GM12878 (cell line): ENCODE data around the gene PKN3. TPM values are rescaled to one million over a fixed set of nuclear protein-coding genes. Genes with fewer than 3 reads are reported as not detected.

Experiments
- ATAC-seq: fragments of 200-7000 bp; cut with Tn5 transposase; 3 replicates; pipeline ENCODE4 v1.9.1; 2020; ENCODE audit warnings: mild to moderate bottlenecking, moderate library complexity
- BruUV-seq: library from RNA; stranded (reverse); fragments of 400-500 nt; replicated peaks from 2 replicates; lab custom pipeline; 2021; lab: Mats Ljungman, UMichigan
- CTCF ChIA-PET: fragments of 300-600 bp; sonication (Branson Sonifier 250); formaldehyde crosslinking; extraction: SDS; loops from one replicate; lab custom pipeline; 2021; ENCODE audit warnings: inconsistent platforms; lab: Yijun Ruan, JAX
- POLR2A ChIA-PET: fragments of 350-600 bp; formaldehyde crosslinking; extraction: SDS; loops from one replicate; lab custom pipeline; 2021; ENCODE audit warnings: inconsistent platforms; lab: Charles Lee
- RAD21 ChIA-PET: fragments of 300-600 bp; sonication (Branson Sonifier 250); formaldehyde crosslinking; loops from one replicate; lab custom pipeline; 2023; ENCODE audit warnings: antibody characterized with exemption; ENCODE audit not compliant: unreplicated experiment; lab: Charles Lee
- SMC1A ChIA-PET: fragments of 300-600 bp; sonication (Branson Sonifier 250); formaldehyde crosslinking; loops from one replicate; lab custom pipeline; 2023; ENCODE audit not compliant: unreplicated experiment, uncharacterized antibody; lab: Charles Lee
- DNase-seq: peaks from one replicate; pipeline ENCODE4 v3.0.0-alpha.2; 2011; ENCODE audit warnings: low read depth, low spot score
- FAIRE-seq: peaks from 3 replicates; lab custom pipeline; 2011; peaks lifted over from hg19 to GRCh38; lab: Jason Lieb, UNC
- H2AFZ ChIP-seq: 2 replicates; pipeline ENCODE4 v1.6.0; 2011; ENCODE audit warnings: low read depth, low read length, control low read depth; ENCODE audit not compliant: control insufficient read depth
- H3K27ac ChIP-seq: 2 replicates; pipeline ENCODE4 v1.5.1; 2011; ENCODE audit warnings: control low read depth; ENCODE audit not compliant: control insufficient read depth, insufficient read depth
- H3K27me3 ChIP-seq, 2 experiments: replicated peaks in 1 of 2; 2 replicates each; pipeline versions ENCODE4 v1.6.0 to v1.6.1; 2011; ENCODE audit warnings: low read length in 1 of 2; ENCODE audit not compliant: control insufficient read depth in 2 of 2, insufficient read depth in 2 of 2
- H3K36me3 ChIP-seq, 2 experiments: 2 replicates each; pipeline ENCODE4 v1.5.1; 2011; ENCODE audit warnings: low read length in 1 of 2; ENCODE audit not compliant: control insufficient read depth in 2 of 2, insufficient read depth in 2 of 2
- H3K4me1 ChIP-seq: 2 replicates; pipeline ENCODE4 v1.6.1; 2011; ENCODE audit warnings: mild to moderate bottlenecking, low read length, moderate library complexity, mixed read lengths; ENCODE audit not compliant: control insufficient read depth, insufficient read depth
- H3K4me2 ChIP-seq: 2 replicates; pipeline ENCODE4 v1.6.0; 2011; ENCODE audit warnings: control low read depth; ENCODE audit not compliant: control insufficient read depth, insufficient read depth
- H3K4me3 ChIP-seq: fragments of 200-600 bp; sonication (generic); 2 replicates; pipeline ENCODE4 v1.5.1; 2016
- H3K79me2 ChIP-seq: 2 replicates; pipeline ENCODE4 v1.6.0; 2011; ENCODE audit warnings: low read length; ENCODE audit not compliant: control insufficient read depth, insufficient read depth
- H3K9ac ChIP-seq: 2 replicates; pipeline ENCODE4 v1.8.0; 2011; ENCODE audit warnings: low read length, control low read depth, mixed read lengths; ENCODE audit not compliant: control insufficient read depth, insufficient read depth
- H3K9me3 ChIP-seq: replicated peaks from 3 replicates; pipeline ENCODE4 v1.5.1; 2011; ENCODE audit warnings: mild to moderate bottlenecking, low read length; ENCODE audit not compliant: control insufficient read depth, insufficient read depth
- H4K20me1 ChIP-seq: 2 replicates; pipeline ENCODE4 v1.6.0; 2011; ENCODE audit not compliant: control insufficient read depth, insufficient read depth
- BHLHE40 ChIP-seq, 2 experiments: fragments of 450-650 bp in 1 of 2; IDR thresholded peaks; 2 replicates each; pipeline ENCODE4 v1.6.1; 2011 to 2017; ENCODE audit warnings: low read depth in 2 of 2, borderline replicate concordance in 1 of 2, improper control_type of control experiment in 1 of 2, low read length in 1 of 2, mild to moderate bottlenecking in 1 of 2
- CBX5 ChIP-seq: sonication (generic); IDR thresholded peaks from 2 replicates; pipeline ENCODE4 v1.6.1; 2016; ENCODE audit warnings: low read depth, moderate library complexity, mild to moderate bottlenecking, inconsistent platforms
- ELK1 ChIP-seq: IDR thresholded peaks from 2 replicates; pipeline ENCODE4 v1.6.1; 2012; ENCODE audit warnings: low read depth, low read length, improper control_type of control experiment
- HCFC1 ChIP-seq: fragments of 150-350 bp; IDR thresholded peaks from 2 replicates; pipeline ENCODE4 v1.6.1; 2014; ENCODE audit warnings: low read length
- MYC ChIP-seq: IDR thresholded peaks from 2 replicates; pipeline ENCODE4 v1.6.1; 2011; ENCODE audit warnings: mild to moderate bottlenecking, low read length, moderate library complexity, inconsistent platforms; ENCODE audit not compliant: insufficient read depth, insufficient replicate concordance, insufficient read length, severe bottlenecking
- POLR2A ChIP-seq: IDR thresholded peaks from 2 replicates; pipeline ENCODE4 v1.6.1; 2011; ENCODE audit warnings: low read depth, mild to moderate bottlenecking, low read length
- PRDM15 ChIP-seq: fragments of 450-650 bp; formaldehyde crosslinking; IDR thresholded peaks from 2 replicates; pipeline ENCODE4 v1.4.0; 2020; ENCODE audit warnings: mild to moderate bottlenecking, moderate library complexity
- RAD21 ChIP-seq: IDR thresholded peaks from 2 replicates; pipeline ENCODE4 v1.6.1; 2011; ENCODE audit warnings: mild to moderate bottlenecking, low read depth, low read length, moderate library complexity; ENCODE audit not compliant: insufficient read depth
- RUNX3 ChIP-seq: IDR thresholded peaks from 2 replicates; pipeline ENCODE4 v1.6.1; 2012; ENCODE audit warnings: low read length, inconsistent platforms
- SMAD5 ChIP-seq: IDR thresholded peaks from 2 replicates; pipeline ENCODE4 v1.6.1; 2016; ENCODE audit warnings: antibody characterized with exemption, low read depth
- TAF1 ChIP-seq: IDR thresholded peaks from 2 replicates; pipeline ENCODE4 v1.6.1; 2011; ENCODE audit warnings: mild to moderate bottlenecking, low read depth, low read length, borderline replicate concordance
- TCF3 ChIP-seq: IDR thresholded peaks from 2 replicates; pipeline ENCODE4 v1.6.1; 2012; ENCODE audit warnings: low read depth, mild to moderate bottlenecking, low read length, borderline replicate concordance; ENCODE audit not compliant: insufficient read depth
- WGBS: methylation state at CpG from one replicate; pipeline ENCODE4 v1.1.6; 2016; ENCODE audit warnings: low lambda C conversion rate; ENCODE audit not compliant: insufficient replicate concordance, insufficient coverage; ENCODE audit errors: missing lambda C conversion rate; 5-methylcytosine and 5-hydroxymethylcytosine counted together
- in situ Hi-C: fragments of 300-500 bp; cut with MboI; formaldehyde crosslinking; loops from 9 replicates; pipeline ENCODE4 v1.14.3; 2018; ENCODE audit warnings: mixed read lengths
- intact Hi-C: fragments of 100-400 bp; cut with micrococcal nuclease; formaldehyde crosslinking; loops from one replicate; pipeline ENCODE4 v1.14.2; 2022; ENCODE audit not compliant: unreplicated experiment
- polyA plus RNA-seq, 11 experiments: library from polyadenylated mRNA; depleted of rRNA in 4 of 11; unstranded in 6 of 11; stranded (reverse) in 5 of 11; fragments of >200 nt; fragmentation: Nextera tagmentation in 4 of 11; fragmentation: Illumina TruSeq in 1 of 11; extraction: Ambion mirVana in 4 of 11; extraction: Trizol in 1 of 11; gene quantifications; 1 replicate in 1 of 11; 2 replicates in 10 of 11; pipeline versions ENCODE4 v1.2.1 to v1.2.3, GENCODE V29; 2011 to 2016; ENCODE audit warnings: inconsistent platforms in 2 of 11, missing spikeins in 2 of 11, low read depth in 1 of 11
- total RNA-seq, 4 experiments: library from RNA; depleted of rRNA in 3 of 4; stranded (reverse); fragments of >200 nt in 3 of 4; fragmentation: Illumina TruSeq in 1 of 4; extraction: Trizol in 1 of 4; gene quantifications; 2 replicates each; pipeline versions ENCODE4 v1.2.1 to v1.2.3, GENCODE V29; 2013 to 2021
- TF ChIP-seq, protein P1 (sequence below): IDR thresholded peaks from 2 replicates; pipeline ENCODE4 v1.6.1; 2011; ENCODE audit warnings: borderline replicate concordance, low read depth, mild to moderate bottlenecking, moderate library complexity, low read length; ENCODE audit not compliant: insufficient read depth, poor library complexity, severe bottlenecking

Gene PKN3
- total and polyA plus RNA-seq, 10 of the 15 experiments (the other 5 are each of a cell fraction or from before 2014, with no cell fraction given), result 0.35 to 11.0 (median 3.3) TPM

GRCh38 chr9:128750926-128751595 lies 48.8 kb downstream of the PKN3 start:
- ATAC-seq, result no peak
- no peak overlapping the region for H3K27ac ChIP-seq
- intact Hi-C loops, result no loop called here
- H3K27me3 ChIP-seq, result no peaks in the 10 kb centered on the region
- TF ChIP-seq, protein P1, sequence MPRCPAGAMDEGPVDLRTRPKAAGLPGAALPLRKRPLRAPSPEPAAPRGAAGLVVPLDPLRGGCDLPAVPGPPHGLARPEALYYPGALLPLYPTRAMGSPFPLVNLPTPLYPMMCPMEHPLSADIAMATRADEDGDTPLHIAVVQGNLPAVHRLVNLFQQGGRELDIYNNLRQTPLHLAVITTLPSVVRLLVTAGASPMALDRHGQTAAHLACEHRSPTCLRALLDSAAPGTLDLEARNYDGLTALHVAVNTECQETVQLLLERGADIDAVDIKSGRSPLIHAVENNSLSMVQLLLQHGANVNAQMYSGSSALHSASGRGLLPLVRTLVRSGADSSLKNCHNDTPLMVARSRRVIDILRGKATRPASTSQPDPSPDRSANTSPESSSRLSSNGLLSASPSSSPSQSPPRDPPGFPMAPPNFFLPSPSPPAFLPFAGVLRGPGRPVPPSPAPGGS, result no peak
- TF ChIP-seq TAF1 (no peak), BHLHE40 (IDR thresholded peaks at IDR 0.05; ENCODE audit: borderline replicate concordance in 1 of 2, low read depth in 2 of 2, low read length in 1 of 2) (no peak), RUNX3 (no peak), RAD21 (no peak), POLR2A (no peak), ELK1 (no peak), CBX5 (no peak), HCFC1 (no peak), PRDM15 (no peak), MYC (no peak), SMAD5 (no peak), TCF3 (no peak)
- in situ Hi-C loops, result no loop called here
- H3K9ac ChIP-seq, result no peak overlapping the region
- FAIRE-seq, result no peak
- H3K36me3 ChIP-seq, result no peaks in the 10 kb centered on the region; a peak in 1 of 4 replicates
- ChIA-PET SMC1A (no interaction called here), RAD21 (no interaction called here), CTCF (no interaction called here), POLR2A (interaction anchor here (0.6 kb wide), 1 partner anchor 108 kb away, joined by 4 read pairs; no protein-coding TSS in a partner anchor)
- no peak overlapping the region for H2AFZ ChIP-seq
- no peaks in the 10 kb centered on the region for H3K4me1 ChIP-seq
- H3K4me3 ChIP-seq, result no peak overlapping the region
- no peak for DNase-seq
- H4K20me1 ChIP-seq, result no peaks in the 10 kb centered on the region
- BruUV-seq, result no TSS peak
- no peak overlapping the region for H3K4me2 ChIP-seq
- H3K79me2 ChIP-seq, result no peaks in the 10 kb centered on the region
- 86% methylated on average over 18 of the region's 22 CpGs for WGBS
- no peaks in the 10 kb centered on the region for H3K9me3 ChIP-seq
